Chondrocyte (in vitro differentiated cells): ENCODE results near the gene AGER. TPM values are rescaled to one million over a fixed set of nuclear protein-coding genes. Genes with fewer than 3 reads are reported as not detected.

Experiments used
- DNase-seq: peaks from one replicate; pipeline ENCODE4 v3.0.0; 2021; ENCODE audit warnings: mixed read lengths, low spot score
- H3K27ac Mint-ChIP-seq: one replicate; pipeline ENCODE4 v1.8.0; 2021; ENCODE audit warnings: mild to moderate bottlenecking, moderate library complexity, mixed read lengths; ENCODE audit not compliant: unreplicated experiment
- H3K27me3 Mint-ChIP-seq: 2 replicates; pipeline ENCODE4 v1.8.0; 2021; ENCODE audit warnings: low read depth, mixed read lengths
- H3K36me3 Mint-ChIP-seq: 2 replicates; pipeline ENCODE4 v1.8.0; 2021; ENCODE audit warnings: low read depth, mixed read lengths
- H3K4me1 Mint-ChIP-seq: 2 replicates; pipeline ENCODE4 v1.8.0; 2021; ENCODE audit warnings: low read depth, mild to moderate bottlenecking, mixed read lengths
- H3K4me3 Mint-ChIP-seq: one replicate; pipeline ENCODE4 v1.8.0; 2021; ENCODE audit warnings: mild to moderate bottlenecking, moderate library complexity, mixed read lengths; ENCODE audit not compliant: unreplicated experiment
- H3K9me3 Mint-ChIP-seq: 2 replicates; pipeline ENCODE4 v1.8.0; 2021; ENCODE audit warnings: low read depth, mixed read lengths
- long read RNA-seq: library from polyadenylated mRNA; stranded (forward); transcript quantifications from one replicate; pipeline ENCODE4 v2.0.0, GENCODE V29; 2021
- total RNA-seq: library from RNA; stranded (reverse); gene quantifications from 3 replicates; pipeline ENCODE4 v1.2.1, GENCODE V29; 2021
- TF ChIP-seq, protein P1 (sequence below): fragments of 200-600 bp; sonication (generic); IDR thresholded peaks from 2 replicates; pipeline ENCODE4 v1.5.0; 2021; ENCODE audit warnings: antibody characterized with exemption, mild to moderate bottlenecking, moderate library complexity

Gene AGER
- total RNA-seq: 2.6 to 4.9 TPM (median 3.6 TPM) in 3 replicates
- long read RNA-seq, partial matches to known transcripts: 0 of 2 reads
- long read RNA-seq, other reads (novel, unspliced or antisense): 1 of 2 reads

DNA sequence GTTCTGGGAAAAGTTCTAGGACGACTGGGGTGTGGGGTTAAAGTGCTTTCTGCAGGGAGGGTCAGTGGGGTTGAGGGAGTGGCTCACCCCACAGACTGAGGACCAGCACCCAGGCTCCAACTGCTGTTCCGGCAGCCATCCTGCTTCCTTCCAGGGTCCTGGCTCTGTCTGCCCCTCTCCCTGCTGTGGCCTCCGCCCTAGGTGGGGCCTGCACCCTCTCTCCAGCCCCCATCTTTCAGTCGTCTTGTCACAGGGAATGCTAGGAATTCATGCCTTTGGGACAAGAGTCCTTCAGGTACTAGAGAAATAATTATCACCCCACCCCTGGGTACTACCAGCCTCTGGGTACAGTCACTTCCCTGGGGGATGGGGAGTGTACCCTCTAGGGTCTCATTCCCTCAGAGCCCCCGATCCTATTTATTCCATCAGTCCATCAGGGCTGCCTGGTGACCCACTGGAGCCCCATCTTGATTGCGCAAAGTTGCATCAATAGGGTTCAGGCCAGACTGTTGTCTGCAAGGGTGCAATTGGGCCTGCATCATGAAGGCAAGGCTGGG, at the start of gene AGER:
AGER (minus strand) TSS at position 170 of the 557 bp plus-strand sequence; CDS start at position 139, 31 bp downstream.
- H3K27ac Mint-ChIP-seq: peak within 1 kb of the TSS; percentile 17

DNA sequence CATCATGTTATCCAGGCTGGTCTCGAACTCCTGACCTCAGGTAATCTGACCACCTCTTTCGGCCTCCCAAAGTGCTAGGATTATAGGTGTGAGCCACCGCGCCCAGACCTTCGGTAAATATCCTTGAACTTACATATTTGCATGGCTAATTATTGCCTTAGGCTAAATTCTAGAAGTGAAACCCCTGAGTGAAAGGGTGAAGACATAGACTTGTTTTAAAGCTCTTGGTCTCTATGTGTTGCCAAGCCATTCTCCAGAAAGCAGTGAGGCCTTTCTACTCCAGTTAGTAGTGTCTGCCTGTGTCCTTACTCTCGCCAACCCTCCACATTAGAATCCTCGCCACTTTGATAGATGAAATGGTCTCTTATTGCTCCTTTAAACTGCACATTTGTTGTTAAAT, 42.4 kb upstream of the AGER start:
- no peak overlapping the region for H3K4me3 Mint-ChIP-seq
- no peak for DNase-seq
- H3K27ac Mint-ChIP-seq: no peak overlapping the region
- H3K27me3 Mint-ChIP-seq: peaks cover 10% of the 10 kb centered on the region
- H3K4me1 Mint-ChIP-seq: no peaks in the 10 kb centered on the region
- TF ChIP-seq, protein P1, sequence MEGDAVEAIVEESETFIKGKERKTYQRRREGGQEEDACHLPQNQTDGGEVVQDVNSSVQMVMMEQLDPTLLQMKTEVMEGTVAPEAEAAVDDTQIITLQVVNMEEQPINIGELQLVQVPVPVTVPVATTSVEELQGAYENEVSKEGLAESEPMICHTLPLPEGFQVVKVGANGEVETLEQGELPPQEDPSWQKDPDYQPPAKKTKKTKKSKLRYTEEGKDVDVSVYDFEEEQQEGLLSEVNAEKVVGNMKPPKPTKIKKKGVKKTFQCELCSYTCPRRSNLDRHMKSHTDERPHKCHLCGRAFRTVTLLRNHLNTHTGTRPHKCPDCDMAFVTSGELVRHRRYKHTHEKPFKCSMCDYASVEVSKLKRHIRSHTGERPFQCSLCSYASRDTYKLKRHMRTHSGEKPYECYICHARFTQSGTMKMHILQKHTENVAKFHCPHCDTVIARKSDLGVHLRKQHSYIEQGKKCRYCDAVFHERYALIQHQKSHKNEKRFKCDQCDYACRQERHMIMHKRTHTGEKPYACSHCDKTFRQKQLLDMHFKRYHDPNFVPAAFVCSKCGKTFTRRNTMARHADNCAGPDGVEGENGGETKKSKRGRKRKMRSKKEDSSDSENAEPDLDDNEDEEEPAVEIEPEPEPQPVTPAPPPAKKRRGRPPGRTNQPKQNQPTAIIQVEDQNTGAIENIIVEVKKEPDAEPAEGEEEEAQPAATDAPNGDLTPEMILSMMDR: no peak
- H3K9me3 Mint-ChIP-seq: no peaks in the 10 kb centered on the region
- H3K36me3 Mint-ChIP-seq: no peaks in the 10 kb centered on the region

More for the DNA sequence above, at the start of gene AGER:
- H3K36me3 Mint-ChIP-seq: peaks cover 17% of the 10 kb centered on the region
- peak; percentile 56 for DNase-seq
- no peaks in the 10 kb centered on the region for H3K9me3 Mint-ChIP-seq
- TF ChIP-seq, protein P1: no peak
- no peaks in the 10 kb centered on the region for H3K27me3 Mint-ChIP-seq
- no peak within 1 kb of the TSS for H3K4me3 Mint-ChIP-seq
- peaks cover 48% of the 10 kb centered on the region for H3K4me1 Mint-ChIP-seq

DNA sequence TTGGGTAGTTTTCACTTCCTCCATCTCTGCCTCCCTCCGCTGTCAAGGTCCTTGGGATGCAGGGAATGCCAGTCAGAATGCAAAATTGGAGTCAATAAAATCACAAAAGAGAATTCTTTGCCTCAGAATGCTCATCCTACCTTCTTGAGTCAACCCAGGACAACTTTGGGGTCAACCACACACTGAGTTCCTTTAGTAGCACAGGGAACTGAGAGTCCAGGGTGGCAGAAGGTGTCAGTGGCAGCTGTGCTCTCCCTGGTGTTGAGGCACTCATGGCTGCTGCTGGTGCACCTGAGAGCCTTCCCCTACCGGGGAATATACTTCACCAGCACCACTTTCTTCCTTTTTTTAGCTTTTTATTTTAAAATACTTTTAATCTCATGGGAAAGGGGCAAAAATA, 40.6 kb upstream of the AGER start:
- no peak for DNase-seq
- Mint-ChIP-seq H3K4me3 (no peak overlapping the region), H3K4me1 (no peaks in the 10 kb centered on the region), H3K9me3 (no peaks in the 10 kb centered on the region), H3K27me3 (peaks cover 11% of the 10 kb centered on the region), H3K27ac (no peak overlapping the region), H3K36me3 (no peaks in the 10 kb centered on the region)
- TF ChIP-seq, protein P1: no peak

DNA sequence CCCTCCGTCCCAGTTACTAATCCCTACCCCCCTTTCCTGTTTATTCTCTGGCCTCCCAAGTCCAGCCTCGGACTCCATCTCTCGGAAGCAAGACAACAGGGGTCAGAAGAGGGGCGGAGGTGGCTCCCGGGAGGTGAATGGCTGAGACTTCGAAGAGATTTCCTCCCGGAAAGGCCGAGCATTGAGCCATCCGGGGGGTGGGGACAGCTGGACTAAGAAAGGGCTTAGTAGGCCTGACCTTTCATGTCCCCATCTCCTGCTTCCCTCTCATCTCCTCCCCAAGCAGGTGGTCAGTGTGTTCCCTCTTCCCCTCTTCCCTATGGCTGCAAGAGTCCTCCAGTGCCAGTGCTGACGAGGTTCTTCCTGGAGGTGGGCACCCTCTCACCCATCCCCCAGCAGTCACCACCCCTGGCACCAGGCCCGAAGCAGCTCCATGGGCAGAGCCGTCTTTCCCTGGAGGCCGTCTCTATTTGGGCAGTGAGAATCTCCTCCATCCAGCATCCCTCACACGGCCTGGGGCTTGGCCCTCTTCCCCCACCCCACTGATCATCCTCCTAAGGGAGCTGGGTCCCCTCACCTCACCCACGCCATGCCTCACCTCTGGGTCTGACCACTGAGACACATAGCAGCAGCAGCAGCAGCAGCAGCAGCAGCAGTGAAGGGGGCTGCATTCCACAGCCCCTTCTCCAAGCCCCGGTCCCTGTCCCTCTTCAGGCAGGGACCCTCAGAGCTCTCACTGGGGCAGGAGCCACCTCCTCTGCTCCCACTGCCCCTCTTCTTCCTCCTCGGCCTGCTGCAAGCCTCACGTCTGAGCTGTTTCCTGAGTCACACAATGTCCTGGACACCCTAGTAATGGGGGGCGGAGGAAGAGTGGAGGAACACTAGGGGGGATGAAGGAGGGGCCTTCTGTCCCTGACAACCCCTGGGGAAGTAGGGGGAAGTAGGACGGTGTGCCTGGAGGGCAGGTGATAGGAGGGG, 39.5 kb upstream of the AGER start, which contains the start of gene NOTCH4:
NOTCH4 (minus strand) TSS at position 810 of the 978 bp plus-strand sequence; CDS start at position 671, 139 bp downstream.
- Mint-ChIP-seq H3K4me1 (no peaks in the 10 kb centered on the region), H3K36me3 (no peaks in the 10 kb centered on the region), H3K4me3 (no peak within 1 kb of the TSS), H3K27ac (no peak within 1 kb of the TSS), H3K9me3 (no peaks in the 10 kb centered on the region), H3K27me3 (peaks cover 17% of the 10 kb centered on the region)
- TF ChIP-seq, protein P1: no peak
- DNase-seq: no peak
